ENCODE results near the gene PNPLA6. TPM values are rescaled to one million over a fixed set of nuclear protein-coding genes. Genes with fewer than 3 reads are reported as not detected.
A peak's percentile ranks its signal among the peaks of the same experiment; 100 is the strongest.

PNPLA6 gene
- total RNA-seq, 3 donors from 2014 or later, result 85.7 to 136 (median 121) TPM

- H3K4me3 ChIP-seq, result no peak overlapping the region
- no peak for DNase-seq
- ATAC-seq, result no peak
- H3K36me3 ChIP-seq (ENCODE audit: low read depth), result no peaks in the 10 kb centered on the region
- H3K9me3 ChIP-seq, result no peaks in the 10 kb centered on the region
- intact Hi-C loops (cut with DNase I, micrococcal nuclease), result no loop called here
- TF ChIP-seq CTCF (IDR thresholded peaks at IDR 0.05), result no peak
- no peaks in the 10 kb centered on the region for H3K4me1 ChIP-seq (ENCODE audit: low read depth)
Observed at GRCh38 chr19:7602935-7603497, 67.5 kb downstream of the PNPLA6 start.

- Histone ChIP-seq H3K4me3 (no peak overlapping the region), H3K36me3 (ENCODE audit: low read depth) (no peaks in the 10 kb centered on the region), H3K9me3 (no peaks in the 10 kb centered on the region), H3K4me1 (ENCODE audit: low read depth) (no peaks in the 10 kb centered on the region)
- intact Hi-C loops (cut with DNase I, micrococcal nuclease), result no loop called here
- no peak for TF ChIP-seq CTCF (IDR thresholded peaks at IDR 0.05)
- DNase-seq (no peak), ATAC-seq (no peak)
Observed at GRCh38 chr19:7603919-7604318, 68.4 kb downstream of the PNPLA6 start.

GRCh38 chr19:7605490-7606222, 70.1 kb downstream of the PNPLA6 start:
- ATAC-seq, result peak; percentile 77
- Histone ChIP-seq H3K36me3 (ENCODE audit: low read depth) (peaks cover 4% of the 10 kb centered on the region), H3K4me3 (no peak overlapping the region), H3K4me1 (ENCODE audit: low read depth) (no peaks in the 10 kb centered on the region), H3K9me3 (no peaks in the 10 kb centered on the region)
- no peak for DNase-seq
- intact Hi-C loops (cut with DNase I, micrococcal nuclease), result no loop called here
- TF ChIP-seq CTCF (IDR thresholded peaks at IDR 0.05), result no peak

- TF ChIP-seq CTCF (IDR thresholded peaks at IDR 0.05), result no peak
- Histone ChIP-seq H3K36me3 (ENCODE audit: low read depth) (peaks cover 4% of the 10 kb centered on the region), H3K9me3 (no peaks in the 10 kb centered on the region), H3K4me3 (no peak overlapping the region), H3K4me1 (ENCODE audit: low read depth) (no peaks in the 10 kb centered on the region)
- intact Hi-C loops (cut with DNase I, micrococcal nuclease), result no loop called here
- DNase-seq (no peak), ATAC-seq (no peak)
Observed at GRCh38 chr19:7606289-7606688, 70.8 kb downstream of the PNPLA6 start.

GRCh38 chr19:7607212-7607873, 71.8 kb downstream of the PNPLA6 start:
- Histone ChIP-seq H3K9me3 (no peaks in the 10 kb centered on the region), H3K4me3 (no peak overlapping the region), H3K4me1 (ENCODE audit: low read depth) (no peaks in the 10 kb centered on the region), H3K36me3 (ENCODE audit: low read depth) (peaks cover 4% of the 10 kb centered on the region)
- DNase-seq, result no peak
- no peak for ATAC-seq
- intact Hi-C loops (cut with DNase I, micrococcal nuclease), result no loop called here
- TF ChIP-seq CTCF (IDR thresholded peaks at IDR 0.05), result no peak
